K562 (cell line): Measurements from ENCODE around the gene ZNF575. TPM values are rescaled to one million over a fixed set of nuclear protein-coding genes. Genes with fewer than 3 reads are reported as not detected.
A peak's percentile ranks its signal among the peaks of the same experiment; 100 is the strongest.

Experiments used
- ARID1B ChIP-seq: fragments of 450-650 bp; IDR thresholded peaks from 2 replicates; pipeline ENCODE4 v1.6.1; 2016; ENCODE audit warnings: antibody characterized with exemption, mild to moderate bottlenecking, inconsistent platforms
- BACH1 ChIP-seq: fragments of 200-800 bp; sonication (Bioruptor generic); IDR thresholded peaks from 2 replicates; pipeline ENCODE4 v1.6.1; 2016; ENCODE audit warnings: missing genetic modification characterization, missing compliant biosample characterization
- CHAMP1 ChIP-seq: fragments of 450-650 bp; IDR thresholded peaks from 2 replicates; pipeline ENCODE4 v1.6.1; 2016; ENCODE audit warnings: mild to moderate bottlenecking
- CREB3 ChIP-seq: fragments of 450-650 bp; conservative IDR thresholded peaks from 2 replicates; pipeline ENCODE4 v1.6.1; 2016; ENCODE audit warnings: missing genetic modification characterization, low read depth, mild to moderate bottlenecking, missing compliant biosample characterization, moderate library complexity
- ELF1 ChIP-seq: fragments of 200-800 bp; sonication (Bioruptor generic); IDR thresholded peaks from 2 replicates; pipeline ENCODE4 v1.6.1; 2016; ENCODE audit warnings: missing genetic modification characterization, missing compliant biosample characterization
- ESRRB ChIP-seq: fragments of 250-450 bp; sonication (Bioruptor Pico); IDR thresholded peaks from 2 replicates; pipeline ENCODE4 v1.5.0; 2020; ENCODE audit warnings: mild to moderate bottlenecking, moderate library complexity, borderline replicate concordance
- FUS ChIP-seq: fragments of 200-400 bp; formaldehyde crosslinking; optimal IDR thresholded peaks from 2 replicates; pipeline ENCODE3; 2017; ENCODE audit warnings: low read depth, low read length
- HDAC6 ChIP-seq: IDR thresholded peaks from 2 replicates; pipeline ENCODE4 v1.6.1; 2012; ENCODE audit warnings: low read depth, mild to moderate bottlenecking, control low read depth, inconsistent platforms, low read length, moderate library complexity
- HNRNPUL1 ChIP-seq: fragments of 200-400 bp; formaldehyde crosslinking; IDR thresholded peaks from 2 replicates; pipeline ENCODE4 v1.6.1; 2017; ENCODE audit warnings: low read length
- ID3 ChIP-seq, 2 experiments: fragments of 250-450 bp in 1 of 2; fragments of 450-650 bp in 1 of 2; sonication (Bioruptor Pico) in 1 of 2; IDR thresholded peaks; 2 replicates each; pipeline versions ENCODE4 v1.6.1 to v1.8.0; 2016 to 2021; ENCODE audit warnings: mild to moderate bottlenecking in 2 of 2, moderate library complexity in 2 of 2, missing compliant biosample characterization in 1 of 2, missing genetic modification characterization in 1 of 2
- JUND ChIP-seq, 2 experiments: IDR thresholded peaks; 2 replicates in 1 of 2; 3 replicates in 1 of 2; pipeline ENCODE4 v1.6.1; 2011; ENCODE audit warnings: borderline replicate concordance in 2 of 2, low read depth in 2 of 2, low read length in 2 of 2, improper control_type of control experiment in 1 of 2, missing biosample characterization in 1 of 2, missing genetic modification characterization in 1 of 2, missing genetic modification reagents in 1 of 2
- NFRKB ChIP-seq: fragments of 450-650 bp; IDR thresholded peaks from 2 replicates; pipeline ENCODE4 v1.6.1; 2016; ENCODE audit warnings: low read depth
- RBM25 ChIP-seq: fragments of 200-400 bp; formaldehyde crosslinking; IDR thresholded peaks from 2 replicates; pipeline ENCODE4 v1.6.1; 2018; ENCODE audit warnings: low read length, low read depth, moderate library complexity; ENCODE audit not compliant: severe bottlenecking
- SIN3B ChIP-seq: fragments of 450-650 bp; IDR thresholded peaks from 2 replicates; pipeline ENCODE4 v1.6.1; 2017; ENCODE audit warnings: low read depth, mild to moderate bottlenecking, moderate library complexity
- SNAPC5 ChIP-seq: fragments of 250-450 bp; sonication (Bioruptor Pico); IDR thresholded peaks from 2 replicates; pipeline ENCODE4 v1.8.0; 2021; ENCODE audit warnings: moderate library complexity, mild to moderate bottlenecking, inconsistent platforms
- TEAD4 ChIP-seq, 2 experiments: sonication (generic) in 1 of 2; formaldehyde crosslinking in 1 of 2; IDR thresholded peaks; 2 replicates each; pipeline versions ENCODE4 v1.6.1 to v1.8.0; 2012 to 2022; ENCODE audit warnings: borderline replicate concordance in 1 of 2, inconsistent platforms in 1 of 2, low read length in 1 of 2, mild to moderate bottlenecking in 1 of 2, missing genetic modification reagents in 1 of 2
- TFAP4 ChIP-seq: sonication (generic); formaldehyde crosslinking; IDR thresholded peaks from 2 replicates; pipeline ENCODE4 v1.8.0; 2022; ENCODE audit warnings: missing genetic modification reagents, mild to moderate bottlenecking, moderate library complexity, borderline replicate concordance
- ZNF717 ChIP-seq: fragments of 250-450 bp; sonication (Bioruptor Pico); IDR thresholded peaks from 2 replicates; pipeline ENCODE4 v1.5.0; 2021
- polyA plus RNA-seq, 8 experiments: library from polyadenylated mRNA; depleted of rRNA in 4 of 8; stranded (reverse) in 5 of 8; unstranded in 3 of 8; fragments of >200 nt; fragmentation: Nextera tagmentation in 2 of 8; fragmentation: Illumina TruSeq in 1 of 8; extraction: Ambion mirVana in 2 of 8; extraction: Trizol in 1 of 8; gene quantifications; 2 replicates each; pipeline versions ENCODE4 v1.2.1 to v1.2.3, GENCODE V29; 2011 to 2014; ENCODE audit warnings: inconsistent platforms in 1 of 8, missing spikeins in 1 of 8
- total RNA-seq, 7 experiments: library from RNA; depleted of rRNA in 6 of 7; stranded (reverse); fragments of >200 nt in 6 of 7; fragmentation: Illumina TruSeq in 2 of 7; extraction: Trizol in 2 of 7; gene quantifications; 2 replicates each; pipeline versions ENCODE4 v1.2.1 to v1.2.3, GENCODE V29; 2011 to 2021; ENCODE audit warnings: low replicate concordance in 1 of 7

The ZNF575 gene
- total and polyA plus RNA-seq, 9 of the 15 experiments (the other 6 are each of a cell fraction or from before 2014, with no cell fraction given) = 0.20 to 0.98 (median 0.32) TPM; not detected in 6

GRCh38 chr19:43505941-43506340 is 27.0 kb upstream of the ZNF575 start (continued):
- TF ChIP-seq RBM25 (peak; percentile 94), FUS (no peak), NFRKB (no peak), ELF1 (no peak), JUND (IDR thresholded peaks at IDR 0.05; ENCODE audit: borderline replicate concordance, low read depth, low read length) (peak; percentile 45; the same call in 1 of the 2 replicates), JUND (tag; IDR thresholded peaks at IDR 0.05; ENCODE audit: borderline replicate concordance, low read depth, low read length) (no peak), HDAC6 (no peak), ID3 (CRISPR knock-in tag; IDR thresholded peaks at IDR 0.05) (no peak), ID3 (tag; IDR thresholded peaks at IDR 0.05) (no peak), CREB3 (tag) (no peak), ESRRB (CRISPR knock-in tag) (no peak), BACH1 (tag) (no peak), ZNF717 (no peak), HNRNPUL1 (no peak), TEAD4 (IDR thresholded peaks at IDR 0.05; ENCODE audit: low read length) (no peak), TEAD4 (CRISPR knock-in tag; IDR thresholded peaks at IDR 0.05; ENCODE audit: borderline replicate concordance) (no peak), SNAPC5 (CRISPR knock-in tag) (no peak), ARID1B (peak; percentile 16; the same call in 1 of the 2 replicates), CHAMP1 (no peak), TFAP4 (no peak), SIN3B (no peak)
- TF ChIP-seq, all 486 proteins: peak for 16
